GM12874 (cell line): ENCODE data around the gene ANGPTL7.

Experiments used
- TF ChIP-seq, protein P1 (sequence below): IDR thresholded peaks from 2 replicates; pipeline ENCODE4 v1.5.1; 2011; ENCODE audit warnings: low read depth, mild to moderate bottlenecking, control low read depth, low read length, moderate library complexity; ENCODE audit not compliant: insufficient read depth

Gene ANGPTL7

DNA sequence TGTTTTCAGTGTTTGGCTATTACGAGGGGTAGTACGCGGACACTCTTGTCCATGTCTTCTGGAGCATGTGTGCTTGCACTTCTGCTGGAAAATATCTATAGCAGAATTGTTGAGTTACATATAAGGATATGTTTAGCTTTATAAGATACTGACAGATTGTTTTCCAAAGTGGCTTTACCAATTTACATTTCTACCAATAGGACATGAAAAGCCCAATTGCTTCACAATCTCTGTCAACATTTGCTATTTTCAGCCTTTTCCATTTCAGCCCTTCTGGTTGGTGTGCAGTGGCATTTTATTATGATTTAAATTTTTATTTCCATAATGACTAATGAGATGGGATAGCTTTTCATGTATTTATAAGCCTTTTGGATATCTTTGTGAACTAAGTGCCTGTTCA, 6.3 kb upstream of the ANGPTL7 start:
- TF ChIP-seq, protein P1, sequence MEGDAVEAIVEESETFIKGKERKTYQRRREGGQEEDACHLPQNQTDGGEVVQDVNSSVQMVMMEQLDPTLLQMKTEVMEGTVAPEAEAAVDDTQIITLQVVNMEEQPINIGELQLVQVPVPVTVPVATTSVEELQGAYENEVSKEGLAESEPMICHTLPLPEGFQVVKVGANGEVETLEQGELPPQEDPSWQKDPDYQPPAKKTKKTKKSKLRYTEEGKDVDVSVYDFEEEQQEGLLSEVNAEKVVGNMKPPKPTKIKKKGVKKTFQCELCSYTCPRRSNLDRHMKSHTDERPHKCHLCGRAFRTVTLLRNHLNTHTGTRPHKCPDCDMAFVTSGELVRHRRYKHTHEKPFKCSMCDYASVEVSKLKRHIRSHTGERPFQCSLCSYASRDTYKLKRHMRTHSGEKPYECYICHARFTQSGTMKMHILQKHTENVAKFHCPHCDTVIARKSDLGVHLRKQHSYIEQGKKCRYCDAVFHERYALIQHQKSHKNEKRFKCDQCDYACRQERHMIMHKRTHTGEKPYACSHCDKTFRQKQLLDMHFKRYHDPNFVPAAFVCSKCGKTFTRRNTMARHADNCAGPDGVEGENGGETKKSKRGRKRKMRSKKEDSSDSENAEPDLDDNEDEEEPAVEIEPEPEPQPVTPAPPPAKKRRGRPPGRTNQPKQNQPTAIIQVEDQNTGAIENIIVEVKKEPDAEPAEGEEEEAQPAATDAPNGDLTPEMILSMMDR, result no peak

DNA sequence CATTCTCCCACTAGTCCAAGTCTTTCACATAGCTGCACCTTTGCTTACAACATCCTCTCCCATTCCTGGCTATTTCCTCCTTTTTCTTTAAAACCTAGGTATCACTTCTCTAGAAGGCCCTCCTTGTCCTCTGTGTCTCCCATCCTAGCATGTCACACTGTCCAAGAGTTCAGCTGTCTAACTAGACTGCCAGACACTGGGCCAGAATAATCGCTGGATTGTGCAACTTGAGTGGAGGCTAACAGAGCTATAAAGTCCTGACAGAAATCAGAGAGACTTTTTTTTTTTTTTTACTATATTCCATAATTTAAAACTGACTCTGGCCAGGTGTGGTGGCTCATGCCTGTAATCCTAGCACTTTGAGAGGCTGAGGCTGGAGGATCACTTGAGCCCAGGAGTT, 4.2 kb upstream of the ANGPTL7 start:
- TF ChIP-seq, protein P1, result no peak

DNA sequence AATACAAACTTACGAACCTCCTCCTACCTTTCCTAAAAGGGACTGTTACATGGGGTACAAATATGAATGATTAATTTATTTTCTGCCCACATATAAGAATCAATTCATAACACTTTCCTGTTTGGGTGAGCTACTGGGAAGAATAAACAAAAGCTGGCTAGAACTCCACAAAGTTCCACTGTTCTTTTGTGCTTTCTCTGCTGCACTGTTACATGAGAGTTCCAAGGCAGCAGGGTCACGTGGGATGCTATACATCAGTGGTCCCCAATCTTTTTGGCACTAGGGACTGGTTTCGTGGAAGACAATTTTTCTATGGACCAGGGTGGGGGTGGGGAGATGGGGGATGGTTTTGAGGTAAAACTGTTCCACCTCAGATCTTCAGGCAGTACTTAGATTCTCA, 2.2 kb upstream of the ANGPTL7 start:
- TF ChIP-seq, protein P1, result no peak

DNA sequence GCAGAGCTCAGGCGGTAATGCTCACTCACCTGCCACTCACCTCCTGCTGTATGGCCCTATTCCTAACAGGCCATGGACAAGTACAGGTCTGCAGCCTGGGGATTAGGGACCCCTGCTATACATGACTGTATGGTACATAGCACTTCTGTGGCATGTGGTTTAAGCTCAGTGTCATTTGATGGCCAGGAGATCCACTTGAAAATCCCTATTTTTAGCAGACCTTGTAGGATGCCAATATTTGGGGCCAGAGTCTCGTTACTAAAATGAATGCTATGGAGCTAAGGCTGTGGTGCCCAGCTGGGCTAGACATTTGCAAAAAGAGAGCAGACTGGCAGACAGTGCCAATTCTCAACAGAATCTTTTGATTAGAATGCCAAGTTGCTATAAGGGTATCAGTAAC, 1.7 kb upstream of the ANGPTL7 start:
- TF ChIP-seq, protein P1, result no peak

DNA sequence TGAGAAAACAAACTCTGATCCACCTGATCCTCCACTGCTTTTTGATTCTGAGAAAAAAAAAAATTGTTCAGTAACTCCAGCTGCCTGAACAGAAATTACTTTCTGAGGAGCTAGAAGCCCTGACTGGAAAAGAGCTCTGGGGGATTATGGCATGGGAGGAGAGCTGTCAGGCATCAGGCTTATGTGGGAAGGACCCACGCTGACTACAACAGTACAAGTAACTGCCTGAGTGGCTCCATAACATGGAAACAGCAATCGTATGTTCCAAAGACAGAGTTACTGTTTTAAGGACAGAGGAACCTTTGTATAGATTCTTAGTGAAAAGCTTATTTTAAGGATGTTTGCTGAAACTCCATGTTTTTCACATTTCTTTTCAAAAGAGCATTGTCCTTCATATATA, 1.2 kb upstream of the ANGPTL7 start:
- TF ChIP-seq, protein P1, result no peak

DNA sequence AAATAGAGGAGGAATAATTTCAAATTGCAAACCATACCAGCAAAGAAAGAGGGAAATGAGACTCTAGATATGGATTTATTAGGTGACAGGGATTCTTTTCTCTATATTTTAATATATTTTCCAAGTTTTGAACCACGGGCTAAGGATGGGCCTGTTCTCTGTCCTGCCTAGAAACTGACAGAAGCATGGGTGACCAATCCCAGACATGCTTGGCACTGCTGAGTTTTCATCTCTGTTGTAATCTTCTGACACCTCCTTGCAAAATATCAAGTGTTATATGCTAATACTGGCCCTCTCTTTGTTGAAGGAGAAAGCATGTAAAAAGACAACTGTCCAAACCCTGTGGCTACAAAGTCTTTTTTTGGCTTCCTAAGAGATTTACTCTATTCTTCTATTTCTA, 774 bp upstream of the ANGPTL7 start:
- TF ChIP-seq, protein P1, result no peak

DNA sequence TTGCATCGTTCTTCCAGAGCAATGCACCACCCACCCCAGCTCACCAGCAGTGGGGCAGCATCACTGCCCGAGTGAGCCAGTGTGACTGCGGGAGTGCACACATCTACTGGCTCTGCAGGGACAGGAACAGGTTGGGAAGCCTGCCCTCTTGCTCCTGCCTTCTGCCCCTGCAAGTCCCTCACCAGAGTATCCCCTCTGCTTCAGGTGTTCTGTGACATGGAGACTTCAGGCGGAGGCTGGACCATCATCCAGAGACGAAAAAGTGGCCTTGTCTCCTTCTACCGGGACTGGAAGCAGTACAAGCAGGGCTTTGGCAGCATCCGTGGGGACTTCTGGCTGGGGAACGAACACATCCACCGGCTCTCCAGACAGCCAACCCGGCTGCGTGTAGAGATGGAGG, 4.2 kb downstream of the ANGPTL7 start:
- TF ChIP-seq, protein P1, result no peak
